Epithelial cell of esophagus (primary cell): Measurements from ENCODE around the gene APOA5.

Experiments
- DNase-seq: peaks from one replicate; pipeline ENCODE4 v3.0.0; 2010; ENCODE audit warnings: low read depth
- H3K4me3 ChIP-seq: 2 replicates; pipeline ENCODE4 v1.5.1; 2011; ENCODE audit warnings: mild to moderate bottlenecking, low read length, control low read depth
- CTCF ChIP-seq: IDR thresholded peaks from 2 replicates; pipeline ENCODE4 v1.5.1; 2011; ENCODE audit warnings: low read depth, mild to moderate bottlenecking, low read length, control low read depth, inconsistent platforms; ENCODE audit not compliant: insufficient read depth; ENCODE audit errors: missing control alignments

APOA5 gene

DNA sequence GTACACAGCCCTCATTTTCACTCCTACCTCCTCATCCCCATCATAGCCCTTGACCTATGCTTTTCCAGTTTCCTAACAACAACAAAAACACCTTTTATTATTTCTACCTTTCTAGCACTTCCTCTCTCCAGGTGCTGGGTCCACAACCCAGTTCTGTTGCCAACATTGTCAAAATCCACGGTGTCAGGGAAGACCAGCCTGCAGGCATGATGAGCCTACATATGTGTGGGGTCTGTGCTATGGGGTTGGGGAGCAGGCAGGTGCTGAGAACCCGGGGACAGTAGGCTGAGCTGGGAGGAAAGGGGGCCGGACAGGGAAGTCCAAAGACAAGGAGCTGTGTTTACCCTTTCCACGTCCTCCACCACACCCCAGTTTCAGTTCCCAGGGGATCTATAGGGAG is 3.1 kb downstream of the APOA5 start:
- TF ChIP-seq CTCF = no peak
- H3K4me3 ChIP-seq = peak overlapping the region; percentile 89
- DNase-seq = no peak

- peak within 1 kb of the TSS; percentile 89 for H3K4me3 ChIP-seq
- peak; percentile 72 for DNase-seq
- TF ChIP-seq CTCF = no peak
Measured at GRCh38 chr11:116787786-116788486, 3.7 kb downstream of the APOA5 start, which contains the start of gene ZPR1. Gene ZPR1, minus strand, starts transcription at chr11:116788023. Its CDS starts 33 bp downstream, at chr11:116787990.

DNA sequence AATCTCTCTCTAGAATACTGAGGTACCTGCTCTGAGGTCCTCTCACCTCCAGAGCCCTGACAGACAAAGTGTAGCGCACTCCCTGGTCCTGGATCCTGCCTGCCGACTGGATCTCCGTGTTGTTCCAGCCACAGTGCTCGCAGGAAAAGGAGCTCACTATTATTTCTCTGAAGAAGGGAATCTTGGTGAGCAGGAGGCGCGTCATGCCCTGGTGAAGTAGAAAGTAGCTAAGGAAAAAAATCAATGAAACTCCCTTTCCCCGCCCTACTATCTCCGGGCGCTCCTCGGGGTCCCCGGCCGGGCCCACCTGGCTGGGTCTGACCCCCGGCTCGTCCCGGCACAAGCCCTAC is 4.3 kb downstream of the APOA5 start:
- peak overlapping the region; percentile 89 for H3K4me3 ChIP-seq
- TF ChIP-seq CTCF = no peak

GRCh38 chr11:116786966-116787365 is 4.7 kb downstream of the APOA5 start:
- peak overlapping the region; percentile 89 for H3K4me3 ChIP-seq
- TF ChIP-seq CTCF = no peak
- no peak for DNase-seq

More for the DNA sequence above, 4.3 kb downstream of the APOA5 start:
- no peak for DNase-seq

DNA sequence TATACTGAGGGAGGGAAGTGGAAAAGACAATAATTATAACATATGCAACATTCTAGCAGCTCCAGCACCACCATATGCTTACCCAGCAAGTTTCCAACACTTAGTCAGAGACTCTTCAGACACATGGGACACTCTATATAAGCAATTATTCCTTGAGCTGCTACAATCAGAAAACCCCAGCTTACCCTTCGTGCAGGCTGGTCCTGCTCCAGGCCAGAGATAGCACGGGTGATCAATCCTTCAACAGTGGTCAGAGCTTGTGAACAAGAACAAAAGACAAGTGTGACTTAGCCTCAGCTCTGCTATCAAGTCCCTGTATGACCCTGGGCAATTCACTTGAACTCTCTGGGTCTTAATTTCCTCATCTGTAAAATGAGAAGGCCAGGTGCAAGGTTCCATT is 5.4 kb downstream of the APOA5 start:
- no peak for TF ChIP-seq CTCF
- no peak for DNase-seq
- H3K4me3 ChIP-seq = no peak overlapping the region

- H3K4me3 ChIP-seq = no peak overlapping the region
- TF ChIP-seq CTCF = no peak
- peak; percentile 67 for DNase-seq
Measured at GRCh38 chr11:116782728-116783127, 9.0 kb downstream of the APOA5 start.

DNA sequence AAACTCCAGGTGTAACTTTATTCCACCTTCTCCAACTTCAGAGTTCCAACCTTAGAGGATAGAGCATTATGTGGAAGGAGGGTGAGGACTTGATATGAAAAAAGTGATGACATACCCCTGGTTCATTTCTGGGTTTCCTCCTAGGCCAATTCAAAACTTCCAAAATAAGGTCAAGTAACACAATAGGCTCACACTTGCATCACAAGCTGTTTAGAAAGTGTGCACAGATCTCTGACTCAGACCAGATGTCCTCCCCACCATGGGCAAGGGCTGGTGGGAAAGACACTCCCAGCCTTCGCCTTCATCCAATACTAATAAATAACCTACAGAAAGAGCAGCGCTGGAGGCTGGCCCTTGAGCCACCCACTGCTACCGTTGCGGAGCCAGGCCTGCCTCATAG is 13.1 kb downstream of the APOA5 start:
- DNase-seq = no peak
- TF ChIP-seq CTCF = no peak
- H3K4me3 ChIP-seq = no peak overlapping the region
